22Rv1 (cell line): Measurements from ENCODE around the gene MIS18BP1.

Experiments
- H3K27ac ChIP-seq: fragments of 450-650 bp; 2 replicates; pipeline ENCODE4 v1.5.1; 2017
- ZFX ChIP-seq: fragments of 450-650 bp; IDR thresholded peaks from 2 replicates; pipeline ENCODE4 v1.6.1; 2017; ENCODE audit warnings: antibody characterized with exemption, borderline replicate concordance
- TF ChIP-seq, protein P1 (sequence below): fragments of 450-650 bp; IDR thresholded peaks from 2 replicates; pipeline ENCODE4 v1.5.1; 2017; ENCODE audit warnings: mild to moderate bottlenecking

Gene MIS18BP1

DNA sequence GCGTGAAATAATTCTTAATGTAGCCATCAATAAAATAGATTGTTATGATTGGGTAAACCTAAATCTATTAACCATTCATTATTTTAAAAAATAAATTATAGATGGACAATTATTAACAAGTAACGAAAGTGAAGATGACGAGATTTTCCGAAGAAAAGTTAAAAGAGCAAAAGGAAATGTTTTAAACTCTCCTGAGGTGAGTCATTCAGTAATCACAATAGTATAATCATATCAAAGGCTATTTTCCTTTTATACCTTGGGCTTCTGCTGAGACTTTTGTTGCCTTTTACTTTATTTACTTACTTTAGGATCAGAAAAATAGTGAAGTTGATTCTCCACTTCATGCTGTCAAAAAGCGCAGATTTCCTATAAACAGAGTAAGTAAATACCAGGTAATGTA lies 71.7 kb downstream of the MIS18BP1 start:
- H3K27ac ChIP-seq = no peak overlapping the region
- TF ChIP-seq ZFX = no peak
- TF ChIP-seq, protein P1, sequence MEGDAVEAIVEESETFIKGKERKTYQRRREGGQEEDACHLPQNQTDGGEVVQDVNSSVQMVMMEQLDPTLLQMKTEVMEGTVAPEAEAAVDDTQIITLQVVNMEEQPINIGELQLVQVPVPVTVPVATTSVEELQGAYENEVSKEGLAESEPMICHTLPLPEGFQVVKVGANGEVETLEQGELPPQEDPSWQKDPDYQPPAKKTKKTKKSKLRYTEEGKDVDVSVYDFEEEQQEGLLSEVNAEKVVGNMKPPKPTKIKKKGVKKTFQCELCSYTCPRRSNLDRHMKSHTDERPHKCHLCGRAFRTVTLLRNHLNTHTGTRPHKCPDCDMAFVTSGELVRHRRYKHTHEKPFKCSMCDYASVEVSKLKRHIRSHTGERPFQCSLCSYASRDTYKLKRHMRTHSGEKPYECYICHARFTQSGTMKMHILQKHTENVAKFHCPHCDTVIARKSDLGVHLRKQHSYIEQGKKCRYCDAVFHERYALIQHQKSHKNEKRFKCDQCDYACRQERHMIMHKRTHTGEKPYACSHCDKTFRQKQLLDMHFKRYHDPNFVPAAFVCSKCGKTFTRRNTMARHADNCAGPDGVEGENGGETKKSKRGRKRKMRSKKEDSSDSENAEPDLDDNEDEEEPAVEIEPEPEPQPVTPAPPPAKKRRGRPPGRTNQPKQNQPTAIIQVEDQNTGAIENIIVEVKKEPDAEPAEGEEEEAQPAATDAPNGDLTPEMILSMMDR = no peak

DNA sequence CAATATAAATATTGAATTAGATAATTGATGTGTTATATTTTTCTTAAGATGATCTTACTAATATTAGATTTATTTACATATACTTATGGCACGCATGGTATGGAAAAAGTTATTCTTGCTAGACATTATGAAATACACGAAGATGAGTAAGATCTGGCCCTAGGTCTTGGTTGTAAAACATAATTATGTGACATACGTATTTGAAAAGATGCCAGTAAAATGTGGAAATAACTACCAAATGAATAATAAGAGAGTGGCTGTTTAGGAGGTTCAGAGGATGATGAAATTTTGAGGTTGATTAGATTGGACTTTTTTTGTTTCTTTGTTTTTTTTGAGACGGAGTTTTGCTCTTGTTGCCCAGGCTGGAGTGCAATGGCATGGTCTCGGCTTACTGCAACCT lies 75.9 kb downstream of the MIS18BP1 start:
- TF ChIP-seq ZFX = no peak
- TF ChIP-seq, protein P1 = no peak
- H3K27ac ChIP-seq = no peak overlapping the region

DNA sequence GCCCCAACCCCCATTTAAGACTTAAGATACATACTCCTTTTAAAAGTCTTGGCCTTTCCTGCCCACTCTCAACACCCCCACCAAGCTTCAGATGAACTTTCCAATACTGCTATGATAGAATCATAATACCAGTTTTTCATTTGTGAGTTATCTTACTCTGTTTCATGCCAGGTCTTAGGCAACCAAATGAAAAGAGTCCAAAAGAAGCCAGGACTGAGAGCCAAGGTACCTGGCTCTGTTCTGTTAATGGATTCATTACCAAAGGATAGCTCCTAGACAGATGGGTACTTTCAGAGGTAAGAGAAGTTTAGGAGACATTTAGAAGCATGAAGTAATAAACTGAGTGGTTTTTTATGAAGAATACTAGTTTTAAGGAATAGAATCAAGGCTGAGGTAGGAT lies 83.1 kb downstream of the MIS18BP1 start:
- TF ChIP-seq, protein P1 = no peak
- TF ChIP-seq ZFX = no peak
- H3K27ac ChIP-seq = no peak overlapping the region

DNA sequence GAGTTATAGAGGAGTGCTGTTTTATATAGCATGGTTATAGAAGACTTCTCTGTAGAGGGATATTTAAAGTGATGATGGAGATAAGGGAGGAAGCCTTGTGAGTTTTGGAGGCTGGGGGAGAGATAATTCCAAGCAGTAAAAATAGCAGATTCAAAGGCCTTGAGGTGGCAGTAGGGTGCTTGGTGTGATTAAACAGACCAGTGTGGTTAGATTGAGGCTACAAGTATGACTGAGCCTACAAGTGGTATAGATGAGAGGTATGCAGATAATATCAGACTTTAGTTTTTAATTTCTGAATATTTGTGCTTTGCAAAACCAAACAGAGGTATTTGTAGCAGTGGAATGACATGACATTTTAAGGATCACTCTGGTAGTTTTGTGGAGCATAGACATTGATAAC lies 96.9 kb downstream of the MIS18BP1 start:
- TF ChIP-seq, protein P1 = no peak
- no peak for TF ChIP-seq ZFX
- H3K27ac ChIP-seq = no peak overlapping the region
